MM.1S (cell line): Measurements from ENCODE around the gene ALDOA.

Experiments used
- DNase-seq: peaks from one replicate; pipeline ENCODE4 v3.0.0-alpha.2; 2015
- H2AFZ ChIP-seq: fragments of 300-600 bp; sonication (generic); 2 replicates; pipeline ENCODE4 v1.6.0; 2016; ENCODE audit warnings: antibody characterized with exemption, low read length
- H3F3A ChIP-seq: fragments of 300-600 bp; sonication (generic); 2 replicates; pipeline ENCODE4 v1.6.1; 2016; ENCODE audit warnings: mild to moderate bottlenecking, antibody characterized with exemption, low read length, moderate library complexity, mixed read lengths; ENCODE audit not compliant: insufficient read depth
- H3K27ac ChIP-seq: fragments of 300-600 bp; sonication (generic); 2 replicates; pipeline ENCODE4 v1.5.1; 2016; ENCODE audit warnings: mild to moderate bottlenecking, low read length
- H3K27me3 ChIP-seq: fragments of 300-600 bp; sonication (generic); replicated peaks from 2 replicates; pipeline ENCODE4 v1.6.0; 2016; ENCODE audit warnings: low read length; ENCODE audit not compliant: insufficient read depth
- H3K36me3 ChIP-seq: fragments of 300-600 bp; sonication (generic); replicated peaks from 2 replicates; pipeline ENCODE4 v1.6.1; 2016; ENCODE audit warnings: mild to moderate bottlenecking, low read length, mixed read lengths; ENCODE audit not compliant: insufficient read depth
- H3K4me1 ChIP-seq: fragments of 300-600 bp; sonication (generic); 2 replicates; pipeline ENCODE4 v1.6.1; 2016; ENCODE audit warnings: low read length, mixed read lengths
- H3K4me2 ChIP-seq: fragments of 300-600 bp; sonication (generic); 2 replicates; pipeline ENCODE4 v1.6.0; 2016; ENCODE audit warnings: low read depth, low read length
- H3K4me3 ChIP-seq: fragments of 300-600 bp; sonication (generic); 2 replicates; pipeline ENCODE4 v1.5.1; 2016; ENCODE audit warnings: low read length, mixed read lengths
- H3K79me2 ChIP-seq: fragments of 300-600 bp; sonication (generic); 2 replicates; pipeline ENCODE4 v1.6.1; 2016; ENCODE audit warnings: mixed run types, low read length, mixed read lengths
- H3K9ac ChIP-seq: fragments of 300-600 bp; sonication (generic); 2 replicates; pipeline ENCODE4 v1.6.1; 2016; ENCODE audit warnings: low read length, mixed read lengths
- H3K9me2 ChIP-seq: fragments of 300-600 bp; sonication (generic); replicated peaks from 2 replicates; pipeline ENCODE4 v1.6.1; 2016; ENCODE audit warnings: mild to moderate bottlenecking, low read length, mixed read lengths; ENCODE audit not compliant: insufficient read depth
- H3K9me3 ChIP-seq: fragments of 300-600 bp; sonication (generic); replicated peaks from 2 replicates; pipeline ENCODE4 v1.6.1; 2016; ENCODE audit warnings: mild to moderate bottlenecking, low read length, mixed read lengths; ENCODE audit not compliant: insufficient read depth
- H4K20me1 ChIP-seq: fragments of 300-600 bp; sonication (generic); 2 replicates; pipeline ENCODE4 v1.6.1; 2016; ENCODE audit warnings: mild to moderate bottlenecking, low read length, moderate library complexity, mixed read lengths; ENCODE audit not compliant: insufficient read depth
- EZH2 ChIP-seq: fragments of 300-600 bp; sonication (generic); optimal IDR thresholded peaks from 2 replicates; pipeline ENCODE3; 2017; ENCODE audit warnings: low read depth, mild to moderate bottlenecking, antibody characterized with exemption, low read length, mixed read lengths
- EZH2phosphoT487 ChIP-seq: fragments of 300-600 bp; sonication (generic); IDR thresholded peaks from 2 replicates; pipeline ENCODE4 v1.6.1; 2018; ENCODE audit warnings: antibody characterized with exemption, low read length
- TF ChIP-seq, protein P1 (sequence below): fragments of 300-600 bp; sonication (generic); IDR thresholded peaks from 2 replicates; pipeline ENCODE4 v1.5.1; 2016; ENCODE audit warnings: antibody characterized with exemption, low read length, mixed read lengths

Gene ALDOA

DNA sequence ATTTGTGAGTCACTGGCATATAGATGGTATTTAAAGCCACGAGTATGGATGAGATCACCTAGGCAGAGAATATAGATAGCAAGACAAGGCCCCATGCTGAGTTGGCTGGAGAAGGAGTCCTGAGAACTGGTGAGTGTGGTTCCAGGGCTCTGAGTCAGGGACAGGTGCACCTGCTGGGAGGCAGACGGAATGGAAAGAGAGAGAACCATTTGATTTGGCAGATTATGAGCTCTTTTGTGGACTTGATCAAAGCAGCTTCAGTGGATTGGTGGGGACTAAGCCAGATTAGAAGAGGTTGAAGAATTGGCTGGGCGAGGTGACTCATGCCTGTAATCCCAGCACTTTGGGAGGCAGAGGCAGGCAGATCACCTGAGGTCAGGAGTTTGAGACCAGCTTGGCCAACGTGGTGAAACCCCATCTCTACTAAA lies 46.8 kb upstream of the ALDOA start:
- Histone ChIP-seq H3K4me3 (no peak overlapping the region), H3K79me2 (no peaks in the 10 kb centered on the region), H2AFZ (no peak overlapping the region), H3F3A (no peaks in the 10 kb centered on the region), H3K4me1 (no peaks in the 10 kb centered on the region), H3K9me3 (no peaks in the 10 kb centered on the region), H3K36me3 (no peaks in the 10 kb centered on the region), H4K20me1 (no peaks in the 10 kb centered on the region), H3K27ac (no peak overlapping the region), H3K9ac (no peak overlapping the region), H3K9me2 (no peaks in the 10 kb centered on the region), H3K4me2 (no peak overlapping the region), H3K27me3 (peaks cover 49% of the 10 kb centered on the region)
- TF ChIP-seq, protein P1, sequence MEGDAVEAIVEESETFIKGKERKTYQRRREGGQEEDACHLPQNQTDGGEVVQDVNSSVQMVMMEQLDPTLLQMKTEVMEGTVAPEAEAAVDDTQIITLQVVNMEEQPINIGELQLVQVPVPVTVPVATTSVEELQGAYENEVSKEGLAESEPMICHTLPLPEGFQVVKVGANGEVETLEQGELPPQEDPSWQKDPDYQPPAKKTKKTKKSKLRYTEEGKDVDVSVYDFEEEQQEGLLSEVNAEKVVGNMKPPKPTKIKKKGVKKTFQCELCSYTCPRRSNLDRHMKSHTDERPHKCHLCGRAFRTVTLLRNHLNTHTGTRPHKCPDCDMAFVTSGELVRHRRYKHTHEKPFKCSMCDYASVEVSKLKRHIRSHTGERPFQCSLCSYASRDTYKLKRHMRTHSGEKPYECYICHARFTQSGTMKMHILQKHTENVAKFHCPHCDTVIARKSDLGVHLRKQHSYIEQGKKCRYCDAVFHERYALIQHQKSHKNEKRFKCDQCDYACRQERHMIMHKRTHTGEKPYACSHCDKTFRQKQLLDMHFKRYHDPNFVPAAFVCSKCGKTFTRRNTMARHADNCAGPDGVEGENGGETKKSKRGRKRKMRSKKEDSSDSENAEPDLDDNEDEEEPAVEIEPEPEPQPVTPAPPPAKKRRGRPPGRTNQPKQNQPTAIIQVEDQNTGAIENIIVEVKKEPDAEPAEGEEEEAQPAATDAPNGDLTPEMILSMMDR: no peak
- TF ChIP-seq EZH2phosphoT487: no peak
- no peak for TF ChIP-seq EZH2
- no peak for DNase-seq

DNA sequence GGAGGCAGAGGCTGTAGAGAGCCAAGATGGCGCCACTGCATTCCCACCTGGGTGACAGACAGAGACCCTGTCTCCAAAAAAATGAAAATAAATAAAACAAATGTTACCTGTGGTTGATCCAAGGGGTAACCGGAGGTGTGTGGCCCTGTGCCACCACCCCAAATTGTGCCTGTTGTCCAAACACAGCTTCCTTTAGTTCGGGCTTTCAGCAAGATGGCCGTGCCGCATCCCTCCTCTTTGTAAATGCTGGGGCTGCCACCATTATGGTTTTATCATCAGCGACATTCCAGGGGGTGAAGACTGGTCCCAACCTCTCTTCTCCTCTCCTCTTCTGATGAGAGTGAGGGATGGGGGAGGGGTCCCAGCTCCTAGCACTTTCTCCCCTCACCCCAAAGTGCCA lies 42.7 kb upstream of the ALDOA start, which contains the start of gene C16orf92:
Gene C16orf92 (plus strand): TSS at position 312 of the 400 bp plus-strand sequence. CDS start 143 bp downstream, outside the sequence.
- no peak within 1 kb of the TSS for H3K9ac ChIP-seq
- no peak for DNase-seq
- H3K4me1 ChIP-seq: no peaks in the 10 kb centered on the region
- H3K27me3 ChIP-seq: peaks cover 79% of the 10 kb centered on the region
- no peak within 1 kb of the TSS for H2AFZ ChIP-seq
- no peaks in the 10 kb centered on the region for H3K79me2 ChIP-seq
- H3K27ac ChIP-seq: no peak within 1 kb of the TSS
- no peaks in the 10 kb centered on the region for H3F3A ChIP-seq
- no peaks in the 10 kb centered on the region for H3K9me3 ChIP-seq
- H3K36me3 ChIP-seq: no peaks in the 10 kb centered on the region
- no peaks in the 10 kb centered on the region for H3K9me2 ChIP-seq
- no peak within 1 kb of the TSS for H3K4me2 ChIP-seq
- no peak within 1 kb of the TSS for H3K4me3 ChIP-seq
- TF ChIP-seq EZH2phosphoT487 (no peak), EZH2 (no peak)
- TF ChIP-seq, protein P1: no peak
- H4K20me1 ChIP-seq: no peaks in the 10 kb centered on the region

DNA sequence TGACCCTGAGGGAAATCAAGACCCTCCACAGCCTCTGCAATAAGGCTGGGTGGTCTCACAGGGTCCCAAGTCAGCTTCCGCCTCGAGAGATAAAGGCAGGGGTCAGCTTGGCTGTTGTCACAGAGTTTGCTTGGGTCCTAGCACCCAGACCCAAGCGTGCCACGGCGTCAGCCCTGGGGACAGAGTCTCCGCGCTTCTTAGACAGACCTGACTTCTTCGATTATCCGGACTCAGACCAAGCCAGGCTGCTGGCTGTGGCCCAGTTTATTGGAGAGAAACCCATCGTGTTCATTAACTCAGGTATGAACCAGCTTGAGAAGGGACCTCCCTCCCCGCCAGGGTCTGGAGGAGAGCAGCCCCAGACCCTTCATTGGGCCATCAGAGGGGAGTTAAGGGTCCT lies 42.0 kb upstream of the ALDOA start:
- Histone ChIP-seq H3K9ac (no peak overlapping the region), H3K9me2 (no peaks in the 10 kb centered on the region), H3K4me1 (no peaks in the 10 kb centered on the region), H3K4me2 (no peak overlapping the region), H3F3A (no peaks in the 10 kb centered on the region), H3K9me3 (no peaks in the 10 kb centered on the region), H3K4me3 (no peak overlapping the region), H3K36me3 (no peaks in the 10 kb centered on the region), H3K27ac (no peak overlapping the region), H4K20me1 (no peaks in the 10 kb centered on the region), H3K27me3 (peaks cover 80% of the 10 kb centered on the region), H3K79me2 (no peaks in the 10 kb centered on the region), H2AFZ (no peak overlapping the region)
- TF ChIP-seq EZH2: no peak
- no peak for TF ChIP-seq EZH2phosphoT487
- TF ChIP-seq, protein P1: no peak
- DNase-seq: no peak
